Inferior parietal cortex (tissue), 1 donor: ENCODE measurements around the gene BABAM2.

Experiments used
- DNase-seq: peaks from one replicate; pipeline ENCODE4 v3.0.0-alpha.2; 2016; ENCODE audit errors: extremely low spot score

BABAM2 gene

GRCh38 chr2:28279371-28279770, 388.8 kb downstream of the BABAM2 start:
- no peak for DNase-seq

GRCh38 chr2:28280619-28281018, 390.1 kb downstream of the BABAM2 start:
- no peak for DNase-seq

GRCh38 chr2:28281739-28282138, 391.2 kb downstream of the BABAM2 start:
- no peak for DNase-seq

- no peak for DNase-seq
Measured at GRCh38 chr2:28282248-28282647, 391.7 kb downstream of the BABAM2 start.

- no peak for DNase-seq
Measured at GRCh38 chr2:28282861-28283646, 392.5 kb downstream of the BABAM2 start.

- DNase-seq = no peak
Measured at GRCh38 chr2:28283861-28284260, 393.3 kb downstream of the BABAM2 start.

GRCh38 chr2:28286678-28287077, 396.1 kb downstream of the BABAM2 start:
- DNase-seq = no peak

GRCh38 chr2:28287256-28287915, 396.9 kb downstream of the BABAM2 start:
- no peak for DNase-seq

GRCh38 chr2:28288620-28289019, 398.1 kb downstream of the BABAM2 start:
- no peak for DNase-seq

- no peak for DNase-seq
Measured at GRCh38 chr2:28291811-28292440, 401.4 kb downstream of the BABAM2 start.

GRCh38 chr2:28292491-28292890, 402.0 kb downstream of the BABAM2 start:
- DNase-seq = no peak

- no peak for DNase-seq
Measured at GRCh38 chr2:28293416-28293815, 402.9 kb downstream of the BABAM2 start.

GRCh38 chr2:28294451-28294850, 403.9 kb downstream of the BABAM2 start:
- no peak for DNase-seq

- no peak for DNase-seq
Measured at GRCh38 chr2:28296243-28296642, 405.7 kb downstream of the BABAM2 start.

- no peak for DNase-seq
Measured at GRCh38 chr2:28296904-28297303, 406.4 kb downstream of the BABAM2 start.

- no peak for DNase-seq
Measured at GRCh38 chr2:28297531-28297930, 407.0 kb downstream of the BABAM2 start.

GRCh38 chr2:28298406-28298805, 407.9 kb downstream of the BABAM2 start:
- DNase-seq = no peak

- DNase-seq = no peak
Measured at GRCh38 chr2:28300485-28301341, 410.2 kb downstream of the BABAM2 start.

- no peak for DNase-seq
Measured at GRCh38 chr2:28305202-28305601, 414.7 kb downstream of the BABAM2 start.

GRCh38 chr2:28310107-28310506, 419.6 kb downstream of the BABAM2 start:
- no peak for DNase-seq

GRCh38 chr2:28311660-28312249, 421.2 kb downstream of the BABAM2 start:
- DNase-seq = no peak
